ENCODE results near the gene TRNAU1AP.

TRNAU1AP gene

DNA sequence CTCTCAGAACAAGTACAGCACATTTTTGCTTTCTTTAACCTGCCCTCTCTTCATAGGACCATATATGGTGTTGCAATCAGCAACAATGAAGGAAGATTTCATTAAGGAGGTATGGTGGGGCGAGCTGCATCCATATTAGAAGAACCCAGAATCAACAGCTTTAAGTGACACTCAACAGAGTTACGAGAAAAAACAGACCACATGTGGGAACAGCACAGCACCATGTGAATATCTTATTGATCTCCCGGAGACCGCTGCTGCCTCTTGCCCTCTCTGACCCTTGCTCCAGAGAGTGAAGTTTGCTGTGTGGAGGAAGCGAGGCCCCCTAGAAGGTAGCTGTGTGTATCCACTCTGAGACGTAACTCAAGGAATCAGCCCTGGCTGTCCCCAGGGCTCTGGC lies 52.1 kb downstream of the TRNAU1AP start:
- DNase-seq (ENCODE audit: low spot score): no peak

DNA sequence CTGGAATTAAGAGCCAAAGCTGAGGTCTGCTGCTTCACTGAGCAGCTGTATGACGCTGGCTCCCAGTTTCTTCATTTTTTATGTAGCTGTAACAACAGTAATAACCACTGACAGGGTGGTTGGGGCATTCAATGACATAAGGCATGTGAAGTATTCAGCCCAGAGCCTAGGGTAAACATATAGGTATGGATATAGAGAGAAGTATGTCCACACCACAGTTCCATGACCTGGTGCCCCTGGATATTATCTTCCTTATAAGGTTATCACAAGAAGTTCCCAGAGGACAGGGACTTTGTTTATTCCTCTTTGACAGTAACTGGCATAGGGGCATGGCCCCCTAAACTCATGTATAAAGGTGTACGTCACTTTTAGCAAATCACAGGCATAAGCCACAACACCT lies 53.9 kb downstream of the TRNAU1AP start:
- DNase-seq (ENCODE audit: low spot score): no peak

DNA sequence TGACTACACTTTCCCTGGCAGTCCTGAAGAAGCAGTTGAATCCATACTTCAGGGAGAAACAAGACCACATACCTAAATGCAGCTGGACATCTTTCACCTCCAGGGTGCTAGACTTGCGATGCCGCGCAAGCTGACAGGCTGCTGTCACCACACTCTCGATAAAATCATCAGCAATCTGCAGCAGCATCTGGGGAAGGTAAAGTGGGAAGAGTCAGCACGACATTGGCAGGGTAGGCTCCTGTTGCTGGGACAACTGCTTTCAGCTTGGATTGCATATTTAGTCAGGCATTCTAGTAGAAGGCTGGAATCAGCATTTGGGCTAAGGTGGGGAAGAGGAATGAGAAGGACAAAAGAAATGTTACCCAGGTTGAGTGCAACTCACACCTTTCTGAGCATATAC lies 60.3 kb downstream of the TRNAU1AP start:
- no peak for DNase-seq (ENCODE audit: low spot score)
